GM21515 (cell line): Measurements from ENCODE around the gene SLC6A18.

ENCODE experiments used
- ATAC-seq: cut with Tn5 transposase; IDR thresholded peaks from one replicate; pipeline ENCODE4 v1.9.1; 2021; ENCODE audit not compliant: unreplicated experiment

Gene SLC6A18, protein sequence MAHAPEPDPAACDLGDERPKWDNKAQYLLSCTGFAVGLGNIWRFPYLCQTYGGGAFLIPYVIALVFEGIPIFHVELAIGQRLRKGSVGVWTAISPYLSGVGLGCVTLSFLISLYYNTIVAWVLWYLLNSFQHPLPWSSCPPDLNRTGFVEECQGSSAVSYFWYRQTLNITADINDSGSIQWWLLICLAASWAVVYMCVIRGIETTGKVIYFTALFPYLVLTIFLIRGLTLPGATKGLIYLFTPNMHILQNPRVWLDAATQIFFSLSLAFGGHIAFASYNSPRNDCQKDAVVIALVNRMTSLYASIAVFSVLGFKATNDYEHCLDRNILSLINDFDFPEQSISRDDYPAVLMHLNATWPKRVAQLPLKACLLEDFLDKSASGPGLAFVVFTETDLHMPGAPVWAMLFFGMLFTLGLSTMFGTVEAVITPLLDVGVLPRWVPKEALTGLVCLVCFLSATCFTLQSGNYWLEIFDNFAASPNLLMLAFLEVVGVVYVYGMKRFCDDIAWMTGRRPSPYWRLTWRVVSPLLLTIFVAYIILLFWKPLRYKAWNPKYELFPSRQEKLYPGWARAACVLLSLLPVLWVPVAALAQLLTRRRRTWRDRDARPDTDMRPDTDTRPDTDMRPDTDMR

DNA sequence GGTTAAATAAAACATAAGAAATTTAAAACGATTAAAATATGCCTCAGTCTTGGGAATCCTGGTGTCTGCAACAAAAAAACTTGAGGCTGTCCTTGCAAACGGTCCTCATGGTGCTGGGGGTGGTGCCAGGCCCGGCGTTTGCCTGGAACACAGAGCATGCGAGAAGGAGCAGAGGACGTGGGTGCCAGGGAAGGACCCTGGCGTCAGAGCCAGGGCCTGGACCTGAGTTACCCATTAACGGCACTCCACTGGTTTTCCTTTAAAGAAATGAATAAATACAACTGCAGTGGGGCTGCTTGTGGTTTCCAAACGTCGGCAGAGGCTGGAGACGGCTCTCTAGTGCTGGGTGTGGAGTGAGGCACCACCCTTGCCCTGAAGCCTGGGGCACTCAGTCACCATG lies at the start of gene SLC6A18:
SLC6A18 (plus strand) TSS at position 301 of the 400 bp plus-strand sequence; CDS start at position 398, 97 bp downstream.
- no peak for ATAC-seq

DNA sequence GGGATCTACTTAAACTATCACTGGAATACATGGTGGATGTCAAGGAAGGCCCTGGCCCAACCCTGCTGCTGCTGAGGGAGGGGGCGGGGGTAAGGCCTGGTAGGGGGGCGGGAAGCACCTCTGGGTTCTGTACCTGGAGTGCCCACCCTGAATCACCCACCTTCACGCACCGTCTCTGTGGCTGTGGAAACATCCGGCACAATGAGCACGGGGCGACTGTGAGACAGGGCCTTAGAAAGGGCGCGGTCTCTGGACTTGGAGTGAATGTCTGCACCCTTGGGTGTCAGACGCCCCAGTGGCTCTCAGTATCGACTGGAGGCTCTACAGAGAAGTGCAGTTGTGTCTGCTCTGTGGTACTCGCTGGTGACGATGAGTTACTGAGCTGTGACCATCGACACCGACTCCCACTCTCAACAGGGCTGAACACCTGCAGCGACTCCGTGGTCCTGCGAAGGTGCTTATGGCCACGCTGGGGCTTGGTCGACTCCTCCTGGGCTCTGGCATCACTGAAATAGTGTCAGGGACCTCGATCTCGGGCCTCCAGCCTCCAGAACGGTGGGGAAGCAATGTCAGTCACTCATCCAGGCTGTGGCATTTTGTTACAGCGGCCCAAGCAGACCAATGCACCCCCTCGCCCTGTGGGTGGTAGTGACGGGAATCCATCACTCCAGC lies 49.2 kb upstream of the SLC6A18 start:
- no peak for ATAC-seq

DNA sequence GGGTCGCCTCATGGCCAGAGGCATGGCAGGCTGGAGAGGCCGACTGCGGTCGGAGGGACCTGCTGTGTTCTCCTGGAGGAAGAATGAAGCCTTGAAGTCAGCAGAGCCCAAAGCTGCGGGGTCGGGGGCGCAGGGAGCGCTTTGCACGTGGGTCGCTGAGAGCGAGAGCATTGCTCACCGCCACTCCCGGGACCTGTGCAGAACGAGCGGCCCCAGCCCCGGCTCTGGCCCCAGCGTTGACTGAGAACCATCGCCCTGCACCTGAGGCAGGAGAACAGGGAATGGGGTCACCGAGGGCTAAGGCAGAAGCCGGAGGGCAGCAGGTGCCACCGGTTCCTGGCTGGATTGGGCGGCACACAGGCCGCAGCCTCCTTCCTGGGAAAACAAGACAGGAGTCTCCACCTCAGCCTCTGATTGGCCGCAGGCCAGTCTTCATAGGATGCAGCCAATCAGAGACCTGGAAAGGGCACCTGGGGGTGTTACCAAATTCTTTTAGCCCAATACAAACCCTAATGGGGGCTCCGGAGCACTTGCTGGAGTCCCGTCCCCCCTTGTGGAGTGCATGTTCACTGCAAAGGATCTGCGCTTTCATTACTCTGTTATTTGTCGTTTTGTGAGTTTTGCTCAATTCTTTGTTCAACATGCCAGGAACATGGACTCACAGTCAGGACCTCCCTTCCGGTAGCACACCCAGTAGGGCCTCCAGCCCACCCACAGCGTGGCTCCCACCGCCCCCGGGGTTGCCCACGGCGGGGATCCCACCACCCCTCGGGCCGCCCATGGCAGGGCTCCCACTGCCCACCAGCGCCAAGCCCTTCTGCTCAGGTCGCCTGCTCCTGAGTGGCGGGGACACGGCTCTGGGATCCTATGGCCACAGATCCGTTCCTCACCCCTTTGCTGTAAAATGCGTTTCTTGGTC lies 48.4 kb upstream of the SLC6A18 start:
- ATAC-seq: no peak

DNA sequence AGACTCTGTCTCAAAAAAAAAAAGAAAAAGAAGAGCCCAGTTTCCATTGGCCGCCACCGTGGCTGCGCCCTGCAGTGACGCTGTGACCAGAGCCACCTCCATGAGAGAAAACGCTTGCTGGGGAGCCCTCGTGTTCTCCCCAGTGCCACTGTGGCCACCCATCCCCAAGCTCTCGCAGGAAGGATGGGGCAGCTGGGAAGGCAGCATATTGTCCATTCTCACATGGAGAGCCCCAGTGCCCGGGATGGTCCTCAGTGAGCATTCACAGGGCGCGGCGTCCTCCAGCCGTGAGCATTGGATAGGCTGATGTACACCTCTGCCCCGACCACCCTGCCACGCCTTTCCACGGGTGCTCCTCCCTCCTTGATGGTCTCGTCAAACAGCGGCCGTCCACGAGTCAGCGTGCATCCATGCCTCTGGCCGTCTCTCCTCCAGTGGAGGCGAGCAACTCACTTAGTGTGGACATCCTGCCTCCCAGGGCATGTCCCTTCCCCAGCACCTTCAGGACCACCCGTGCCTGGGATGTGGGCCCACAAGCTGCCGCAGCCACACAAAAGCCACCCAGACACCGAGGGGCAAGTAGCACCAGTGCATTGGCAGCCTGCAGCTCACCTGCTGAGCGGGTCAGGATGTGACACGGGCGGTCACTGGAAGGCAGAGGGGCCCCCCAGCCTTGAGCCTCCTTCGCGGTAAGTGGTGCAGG lies 47.2 kb upstream of the SLC6A18 start:
- ATAC-seq: no peak

DNA sequence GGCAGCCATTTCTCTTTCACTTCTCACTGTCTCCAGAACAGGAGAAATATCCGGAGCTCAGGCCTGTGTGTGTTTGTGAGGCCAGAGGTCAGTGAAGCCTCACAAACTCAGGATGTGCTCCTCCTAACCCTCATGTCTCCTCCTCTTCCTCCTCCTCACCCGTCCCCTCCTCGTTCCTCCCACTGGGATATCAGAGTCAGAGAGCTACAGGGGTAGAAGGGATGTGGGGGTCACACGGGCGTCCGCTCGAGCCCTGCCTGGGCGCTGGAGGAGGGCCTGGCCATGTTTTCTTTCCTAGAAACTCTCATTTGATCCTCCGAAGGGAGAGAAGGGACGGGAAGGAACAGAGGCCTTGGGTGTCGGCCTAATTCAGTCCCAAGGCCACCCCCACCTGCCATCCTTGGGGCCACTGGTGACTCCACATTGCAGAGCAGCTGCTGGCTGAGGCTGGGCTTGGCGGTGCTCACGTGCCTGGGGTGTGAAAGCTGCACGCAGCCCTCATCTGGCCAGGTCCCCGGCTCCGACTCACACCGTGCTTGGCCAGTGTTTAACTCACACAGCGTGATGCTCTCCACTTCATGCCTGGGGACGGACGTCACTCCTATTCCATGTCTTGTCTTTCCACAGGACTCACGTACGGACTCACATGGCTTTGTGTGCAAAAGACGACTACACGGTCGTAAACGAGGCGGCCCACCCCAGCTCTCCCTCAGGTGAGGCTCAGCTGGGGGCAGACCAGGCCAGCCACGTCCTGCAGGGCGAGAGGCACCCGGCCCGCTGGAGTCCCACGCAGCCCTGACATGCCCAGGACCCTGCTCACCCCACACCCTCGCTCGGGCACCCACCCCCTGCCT lies 46.4 kb upstream of the SLC6A18 start:
- no peak for ATAC-seq

DNA sequence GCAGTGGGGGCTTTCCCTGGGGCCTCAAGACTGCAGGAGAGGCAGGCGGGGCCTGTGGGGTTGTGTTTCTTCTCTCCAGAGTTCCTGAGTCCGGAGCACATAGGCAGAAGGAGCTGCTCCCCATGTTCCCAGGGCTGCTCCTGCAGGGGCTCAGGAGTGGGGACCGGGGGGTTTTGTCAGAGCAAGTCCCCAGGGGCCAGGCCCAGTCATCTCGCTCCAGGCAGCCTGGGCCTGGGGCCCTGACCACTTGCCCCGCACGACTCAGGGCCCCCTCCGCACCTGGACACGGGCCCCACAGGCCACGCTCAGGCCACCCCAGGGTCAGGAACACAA lies 45.8 kb upstream of the SLC6A18 start:
- no peak for ATAC-seq

DNA sequence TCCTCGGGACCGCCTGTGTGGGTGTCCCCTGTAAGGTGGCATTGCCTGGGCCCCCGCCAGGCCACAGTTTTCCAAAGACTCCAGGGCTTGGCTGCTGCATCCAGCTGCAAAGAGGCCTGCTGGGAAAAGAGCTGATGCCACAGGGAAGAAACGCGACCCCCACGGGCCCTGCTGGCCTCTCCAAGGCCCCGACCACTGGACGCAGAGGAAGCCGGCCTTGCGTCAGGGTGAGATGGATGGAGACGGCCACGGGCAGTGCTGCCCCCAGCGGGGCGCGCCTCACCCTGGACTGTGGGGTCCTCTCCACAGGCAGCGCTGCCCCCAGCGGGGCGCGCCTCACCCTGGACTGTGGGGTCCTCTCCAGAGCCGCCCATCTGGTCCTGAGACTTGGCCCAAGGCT lies 45.1 kb upstream of the SLC6A18 start:
- no peak for ATAC-seq

DNA sequence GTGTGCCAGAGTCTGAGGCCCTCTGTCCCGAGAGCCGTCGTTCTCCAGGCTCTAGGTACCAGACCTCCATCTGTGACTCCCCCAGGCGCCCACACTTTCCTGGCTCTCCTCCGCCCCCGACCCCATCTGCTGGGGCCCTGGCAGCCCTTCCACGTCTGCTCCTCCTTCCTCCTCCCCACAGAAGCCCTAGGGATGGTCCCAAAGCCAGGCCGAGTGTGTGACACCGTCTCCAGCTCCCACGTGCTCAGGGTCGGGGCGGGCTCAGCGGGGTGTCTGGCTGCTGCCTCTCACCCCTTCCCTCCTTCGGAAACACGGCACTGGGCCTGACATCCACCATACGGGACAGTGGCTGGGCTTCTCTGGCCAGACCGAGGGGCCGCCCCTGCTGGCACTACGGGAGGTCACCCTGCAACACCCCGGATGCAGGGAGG lies 44.3 kb upstream of the SLC6A18 start:
- no peak for ATAC-seq

DNA sequence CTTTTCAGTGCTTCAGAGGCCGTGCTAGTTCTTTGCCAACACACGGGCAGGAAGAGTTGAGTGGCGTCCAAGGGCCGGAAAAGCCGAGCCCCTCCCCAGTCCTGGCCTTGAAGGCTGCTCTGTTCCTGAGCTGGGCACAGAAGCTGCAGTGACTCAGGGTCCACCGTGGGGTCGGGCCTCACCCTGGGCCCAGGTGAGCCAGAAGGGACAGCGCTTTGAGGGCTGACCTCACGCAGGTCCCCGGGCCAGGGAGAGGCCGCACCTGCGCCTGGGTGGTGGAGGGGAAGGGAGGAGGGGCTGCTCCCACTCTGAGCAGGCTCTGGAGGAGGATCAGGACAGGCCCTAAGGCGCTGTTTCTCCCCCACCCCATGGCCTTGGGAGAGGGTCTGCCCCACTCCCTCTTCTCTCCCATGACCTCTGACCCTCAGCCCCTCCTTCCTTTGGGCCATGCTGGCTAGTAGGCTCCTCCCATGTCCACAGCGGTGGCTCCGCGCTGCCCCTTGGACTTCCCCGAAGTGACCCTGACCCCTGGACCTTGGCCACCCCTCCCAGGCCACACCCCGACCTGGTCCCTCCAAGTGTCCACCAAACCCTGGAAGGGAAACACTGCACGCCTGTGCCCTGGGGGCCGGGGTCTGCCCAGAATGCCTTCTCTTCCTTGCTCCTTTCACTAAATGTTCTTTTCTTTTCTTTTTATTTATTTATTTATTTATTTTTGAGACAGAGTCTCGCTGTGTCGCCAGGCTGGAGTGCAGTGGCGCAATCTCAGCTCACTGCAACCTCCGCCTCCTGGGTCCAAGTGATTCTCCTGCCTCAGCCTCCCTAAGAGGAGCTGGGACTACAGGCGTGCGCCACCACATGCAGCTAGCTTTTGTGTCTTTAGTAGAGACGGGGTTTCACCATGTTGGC lies 43.5 kb upstream of the SLC6A18 start:
- no peak for ATAC-seq

DNA sequence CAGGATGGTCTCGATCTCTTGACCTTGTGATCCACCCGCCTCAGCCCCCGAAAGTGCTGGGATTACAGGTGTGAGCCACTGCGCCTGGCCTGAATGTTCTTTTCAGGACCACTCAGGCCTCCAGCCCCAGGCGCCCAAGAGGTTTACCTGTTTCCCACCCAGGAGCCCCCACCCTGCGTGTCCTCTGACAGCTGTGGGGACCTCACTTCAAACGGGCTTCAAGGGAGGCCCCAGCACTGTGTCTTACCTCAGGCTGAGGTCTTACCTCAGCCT lies 42.9 kb upstream of the SLC6A18 start:
- no peak for ATAC-seq

DNA sequence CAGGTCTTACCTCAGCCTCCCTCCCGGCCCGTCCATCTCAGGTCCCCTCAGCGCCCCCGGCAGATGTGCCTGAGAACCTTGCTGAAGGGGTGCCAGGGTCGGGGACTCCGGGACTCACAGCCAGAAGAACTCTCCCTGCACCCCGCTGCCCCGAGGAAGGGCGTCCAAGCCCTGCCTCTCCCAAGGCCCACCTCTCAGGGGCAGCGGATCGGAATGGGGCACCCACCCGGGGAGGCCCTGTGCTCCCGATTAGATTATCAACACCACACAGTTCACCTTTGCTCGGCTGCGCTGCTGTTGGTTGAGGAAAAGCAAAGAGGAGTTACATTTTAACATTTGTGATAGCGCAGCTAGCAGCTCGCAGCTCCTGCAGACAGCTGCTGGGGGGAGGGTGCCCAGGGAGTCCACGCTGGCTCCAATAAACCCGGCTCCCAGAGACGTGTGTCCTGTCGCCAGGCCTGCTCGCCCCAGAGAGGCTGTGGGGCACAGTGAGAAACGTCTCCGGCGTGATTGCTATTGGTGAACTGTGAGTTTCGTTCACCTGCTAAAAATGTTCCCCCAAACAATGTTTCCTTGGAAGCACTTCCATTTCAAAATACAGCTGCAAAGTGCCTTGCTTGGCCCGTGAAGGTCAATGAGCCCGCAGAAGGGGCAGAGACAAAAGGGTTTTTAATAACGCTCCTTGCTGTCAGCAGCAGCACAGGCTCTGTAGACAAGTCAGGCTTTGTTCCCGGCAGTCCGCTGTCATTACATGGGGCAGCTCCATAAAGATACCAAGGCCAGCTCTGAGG lies 42.4 kb upstream of the SLC6A18 start:
- ATAC-seq: no peak

DNA sequence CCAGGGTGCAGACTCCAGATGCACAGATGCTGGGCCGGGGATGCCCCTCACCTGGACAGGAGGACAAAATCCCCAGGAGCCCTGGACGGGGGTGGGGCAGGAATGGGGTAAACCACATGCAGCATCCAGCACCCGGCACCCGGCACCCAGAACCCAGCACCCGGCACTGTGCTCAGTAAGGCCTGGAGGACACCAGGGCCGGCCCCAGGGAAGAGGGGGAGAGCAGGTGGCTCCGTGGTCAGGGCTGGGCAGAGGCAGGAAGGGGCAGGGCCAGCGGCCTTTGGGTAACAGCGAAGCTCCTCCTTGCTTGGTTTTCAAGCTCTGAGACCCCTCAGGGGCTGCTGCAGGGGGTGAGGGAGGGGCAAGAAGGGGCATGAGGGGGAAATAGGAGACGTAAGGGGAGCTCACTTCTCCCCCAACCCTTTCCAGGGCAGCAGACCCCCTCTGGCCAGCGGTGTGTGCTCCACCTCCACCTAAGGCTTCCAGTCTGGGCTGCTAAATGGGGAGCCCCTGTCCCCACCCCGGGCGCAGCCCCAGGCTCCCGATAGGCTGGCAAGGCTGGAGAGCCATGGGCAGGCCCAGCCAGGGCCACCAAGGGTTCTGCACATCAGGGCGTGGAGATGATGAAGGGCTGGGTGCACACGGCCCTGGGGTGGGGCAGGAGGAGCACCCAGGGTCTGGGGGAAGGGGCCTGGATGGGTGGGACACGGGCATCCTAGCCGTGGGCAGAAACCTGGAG lies 41.6 kb upstream of the SLC6A18 start:
- ATAC-seq: no peak

DNA sequence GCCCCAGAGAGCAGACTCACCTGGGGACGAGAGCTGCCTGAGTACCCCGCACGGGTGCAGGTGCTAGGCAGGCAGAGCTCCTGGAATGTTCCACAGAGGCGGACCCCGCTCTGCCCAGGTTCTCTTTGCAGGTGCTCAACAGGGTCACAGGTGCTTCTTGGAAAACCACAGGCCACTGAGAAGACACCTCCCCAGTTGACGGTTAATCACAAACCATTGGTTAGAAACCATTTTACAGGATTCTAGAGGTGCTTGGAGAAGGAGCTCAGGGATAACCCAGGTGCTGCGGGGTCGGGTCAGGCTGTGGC lies 41.1 kb upstream of the SLC6A18 start:
- ATAC-seq: no peak

DNA sequence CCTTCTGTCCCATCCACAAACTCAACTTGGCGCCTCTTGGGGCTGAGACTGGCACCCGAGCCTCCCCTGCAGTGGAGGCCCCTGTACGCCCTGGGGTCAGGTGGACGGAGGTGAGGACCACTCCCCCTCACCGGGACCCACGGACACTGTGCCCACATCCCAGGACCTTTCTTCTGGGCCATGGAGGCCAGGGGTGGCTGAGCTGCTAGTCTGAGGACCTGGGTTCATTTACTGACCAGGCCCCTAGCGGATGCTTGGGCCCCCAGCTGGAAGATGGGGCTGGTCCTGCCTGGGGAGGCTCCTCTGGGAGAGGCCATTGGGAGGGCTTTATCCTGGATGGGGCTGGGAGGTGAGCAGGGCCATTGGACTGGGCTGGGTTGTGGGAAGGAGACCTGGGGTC lies 40.7 kb upstream of the SLC6A18 start:
- no peak for ATAC-seq

DNA sequence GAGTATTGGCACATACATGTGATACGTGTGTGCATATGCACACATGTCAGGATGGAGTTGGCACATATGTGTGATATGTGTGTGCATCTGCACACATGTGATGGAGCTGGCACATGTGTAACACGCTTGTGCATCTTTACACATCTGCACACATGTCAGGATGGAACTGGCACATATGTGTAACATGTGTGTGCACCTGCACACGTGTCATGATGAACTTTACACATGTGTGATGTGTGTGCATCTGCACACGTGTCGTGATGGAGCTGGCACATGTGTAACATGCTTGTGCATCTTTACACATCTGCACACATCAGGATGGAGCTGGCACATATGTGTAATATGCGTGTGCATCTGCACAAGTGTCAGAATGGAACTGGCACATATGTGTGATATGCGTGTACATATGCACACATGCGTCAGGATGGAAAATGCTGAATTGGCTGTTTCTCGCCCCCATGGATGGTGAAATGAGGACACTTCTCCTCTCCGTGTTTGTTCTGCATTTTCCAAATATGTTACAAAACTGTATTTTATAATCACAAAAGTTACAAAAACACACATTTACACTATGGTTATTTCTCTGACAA lies 40.0 kb upstream of the SLC6A18 start:
- ATAC-seq: no peak

DNA sequence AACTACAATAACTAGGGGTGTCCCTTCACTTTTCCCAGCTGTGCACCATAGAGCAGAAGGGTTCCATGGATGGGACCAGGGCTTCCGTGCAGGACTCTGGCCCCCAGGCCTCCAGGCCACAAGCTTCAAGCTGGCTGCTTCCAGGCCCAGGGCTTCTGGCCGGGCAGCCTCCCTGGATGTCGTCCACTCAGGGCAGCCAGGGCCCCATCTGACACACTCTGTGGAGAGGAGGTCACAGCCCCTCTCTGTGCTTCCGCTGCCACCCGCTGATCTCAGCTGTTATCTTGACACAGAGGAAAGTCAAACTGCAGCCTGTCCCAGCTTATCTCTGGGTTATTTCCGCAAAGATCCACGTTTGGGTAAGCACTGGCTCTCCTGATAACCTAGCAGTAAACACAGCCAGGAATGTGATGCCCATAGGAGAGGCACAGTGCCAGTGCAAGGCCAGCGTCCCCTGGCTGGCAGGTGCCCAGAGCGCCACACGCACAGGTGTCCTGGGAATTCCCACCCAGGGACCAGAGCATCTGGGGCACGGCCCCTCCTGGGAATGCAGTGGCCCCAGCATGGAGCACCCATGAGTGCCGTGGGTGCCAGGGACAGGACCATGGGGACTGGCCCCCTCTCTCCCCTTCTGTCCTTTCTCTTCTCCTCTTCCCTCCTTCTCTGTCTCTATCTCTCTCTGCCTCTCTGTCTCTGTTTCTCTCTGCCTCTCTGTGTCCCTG lies 39.4 kb upstream of the SLC6A18 start:
- ATAC-seq: no peak
